Spleen (tissue), 7 donors: ENCODE measurements around the gene IRAK1.

Experiments used
- POLR2A ChIP-seq, 3 donors: fragments of 450-650 bp; IDR thresholded peaks; one replicate each; pipeline ENCODE4 v1.5.1; 2017; ENCODE audit warnings: antibody characterized with exemption in 3 of 3, mild to moderate bottlenecking in 1 of 3
- TF ChIP-seq, protein P1 (sequence below), 11 experiments: fragments of 200-600 bp in 7 of 11; fragments of 450-650 bp in 4 of 11; sonication (generic) in 4 of 11; IDR thresholded peaks in 8 of 11; conservative IDR thresholded peaks in 3 of 11; 1 replicate in 7 of 11; 2 replicates in 4 of 11; pipeline versions ENCODE4 v1.4.0 to v1.8.0; 2016 to 2021; ENCODE audit warnings: antibody characterized with exemption in 11 of 11, inconsistent platforms in 4 of 11, mild to moderate bottlenecking in 1 of 11
- donor health status: DM: no; HTN: no; CAD: no; lungs with moderate emphysema.
- donor health status: DM: no; HTN: no; CAD: no.
- donor health status: DM: no; HTN: no; CAD: no.

GRCh38 chrX:154020536-154021115, 924 bp upstream of the IRAK1 start:
- TF ChIP-seq, protein P1, sequence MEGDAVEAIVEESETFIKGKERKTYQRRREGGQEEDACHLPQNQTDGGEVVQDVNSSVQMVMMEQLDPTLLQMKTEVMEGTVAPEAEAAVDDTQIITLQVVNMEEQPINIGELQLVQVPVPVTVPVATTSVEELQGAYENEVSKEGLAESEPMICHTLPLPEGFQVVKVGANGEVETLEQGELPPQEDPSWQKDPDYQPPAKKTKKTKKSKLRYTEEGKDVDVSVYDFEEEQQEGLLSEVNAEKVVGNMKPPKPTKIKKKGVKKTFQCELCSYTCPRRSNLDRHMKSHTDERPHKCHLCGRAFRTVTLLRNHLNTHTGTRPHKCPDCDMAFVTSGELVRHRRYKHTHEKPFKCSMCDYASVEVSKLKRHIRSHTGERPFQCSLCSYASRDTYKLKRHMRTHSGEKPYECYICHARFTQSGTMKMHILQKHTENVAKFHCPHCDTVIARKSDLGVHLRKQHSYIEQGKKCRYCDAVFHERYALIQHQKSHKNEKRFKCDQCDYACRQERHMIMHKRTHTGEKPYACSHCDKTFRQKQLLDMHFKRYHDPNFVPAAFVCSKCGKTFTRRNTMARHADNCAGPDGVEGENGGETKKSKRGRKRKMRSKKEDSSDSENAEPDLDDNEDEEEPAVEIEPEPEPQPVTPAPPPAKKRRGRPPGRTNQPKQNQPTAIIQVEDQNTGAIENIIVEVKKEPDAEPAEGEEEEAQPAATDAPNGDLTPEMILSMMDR (IDR thresholded peaks at IDR 0.05 in 8 of 11, conservative IDR thresholded peaks at IDR 0.05 in 3 of 11), result no peak
- TF ChIP-seq POLR2A (IDR thresholded peaks at IDR 0.05), result no peak
